Psoas muscle (tissue), 8 donors: Measurements from ENCODE around the gene PF4V1. TPM values are rescaled to one million over a fixed set of nuclear protein-coding genes. Genes with fewer than 3 reads are reported as not detected.

ENCODE experiments used
- ATAC-seq, 4 donors: fragments of 200-7000 bp; cut with Tn5 transposase; one replicate each; pipeline ENCODE4 v1.9.1; 2020; ENCODE audit warnings: moderate library complexity in 3 of 4, mild to moderate bottlenecking in 2 of 4
- DNase-seq, 2 donors: peaks; one replicate each; pipeline ENCODE4 v3.0.0-alpha.2; 2020
- H3K27ac ChIP-seq: fragments of 200-600 bp; one replicate; pipeline ENCODE4 v1.8.0; 2022
- H3K27me3 ChIP-seq, 3 donors: fragments of 200-600 bp in 1 of 3; one replicate each; pipeline versions ENCODE4 v1.6.1 to v1.8.0; 2013 to 2022; ENCODE audit warnings: low read length in 2 of 3, mild to moderate bottlenecking in 2 of 3, moderate library complexity in 1 of 3; ENCODE audit not compliant: insufficient read depth in 3 of 3
- H3K36me3 ChIP-seq, 2 donors: fragments of 200-600 bp in 1 of 2; one replicate each; pipeline versions ENCODE4 v1.6.1 to v1.8.0; 2013 to 2022; ENCODE audit warnings: low read depth in 1 of 2, mild to moderate bottlenecking in 1 of 2, moderate library complexity in 1 of 2; ENCODE audit not compliant: insufficient read depth in 1 of 2
- H3K4me1 ChIP-seq: fragments of 200-600 bp; one replicate; pipeline ENCODE4 v1.8.0; 2022
- H3K4me3 ChIP-seq: fragments of 200-600 bp; one replicate; pipeline ENCODE4 v1.8.0; 2022; ENCODE audit warnings: mild to moderate bottlenecking
- H3K9me3 ChIP-seq: fragments of 200-600 bp; one replicate; pipeline ENCODE4 v1.8.0; 2022
- WGBS, 3 donors: extraction: QIAGEN DNeasy Blood & Tissue Kit; methylation state at CpG; one replicate each; pipeline versions ENCODE4 v1.1.6 to v1.1.7; 2013; 5-methylcytosine and 5-hydroxymethylcytosine counted together
- intact Hi-C, 2 donors: fragments of 100-400 bp; cut with DNase I; formaldehyde crosslinking; loops; one replicate each; pipeline versions ENCODE4 v1.11.0 to v1.14.2; 2022
- polyA plus RNA-seq, 3 donors: library from polyadenylated mRNA; stranded (reverse); fragments of 200-250 nt; gene quantifications; one replicate each; pipeline ENCODE4 v1.2.3, GENCODE V29; 2013
- total RNA-seq, 4 donors: library from RNA; stranded (reverse); fragmentation: NEBNext Ultra II Directional in 2 of 4; extraction: Animal tissue kit (Norgen Biotek cat#: 25700) in 2 of 4; gene quantifications; one replicate each; pipeline versions ENCODE4 v1.2.1 to v1.2.4, GENCODE V29; 2021 to 2023
- TF ChIP-seq, protein P1 (sequence below): fragments of 200-600 bp; IDR thresholded peaks from one replicate; pipeline ENCODE4 v1.8.0; 2022; ENCODE audit warnings: antibody characterized with exemption
- donor health status: healthy with polysubstance abuse.
- donor health status: DM: no; HTN: no; CAD: no; lungs with moderate emphysema.
- donor health status: Bipolar disorder and iron deficiency.
- donor health status: healthy.
- donor health status: DM: yes; HTN: yes; CAD: no.
- donor health status: DM: no; HTN: no; CAD: no.
- donor health status: DM: no; HTN: no; CAD: no.
- donor health status: DM: yes; HTN: yes; CAD: no.

Gene PF4V1
- total and polyA plus RNA-seq, 7 donors, result 0.14 TPM; not detected in 6

DNA sequence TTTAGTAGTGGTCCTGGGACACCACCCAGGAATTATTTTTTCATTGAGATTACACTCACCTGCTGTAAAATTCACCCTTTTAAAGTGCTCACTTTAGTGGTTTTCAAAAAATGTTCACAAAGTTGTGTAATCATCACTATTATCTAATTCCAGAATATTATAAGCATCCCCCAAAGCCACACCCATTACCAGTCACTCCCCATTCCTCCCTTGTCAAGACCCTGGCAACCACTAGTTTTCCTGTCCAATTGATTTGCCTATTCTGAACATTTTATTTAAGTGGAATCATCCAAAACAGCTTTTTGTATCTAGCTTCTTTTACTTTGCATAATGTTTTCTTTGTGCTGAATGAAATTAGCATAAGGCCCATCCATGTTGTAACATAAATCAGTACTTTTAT lies 29.3 kb upstream of the PF4V1 start:
- Histone ChIP-seq H3K4me1 (no peaks in the 10 kb centered on the region), H3K9me3 (no peaks in the 10 kb centered on the region), H3K27me3 (no peaks in the 10 kb centered on the region), H3K36me3 (no peaks in the 10 kb centered on the region), H3K27ac (no peak overlapping the region), H3K4me3 (no peak overlapping the region)
- no peak for DNase-seq
- no peak for ATAC-seq
- TF ChIP-seq, protein P1, sequence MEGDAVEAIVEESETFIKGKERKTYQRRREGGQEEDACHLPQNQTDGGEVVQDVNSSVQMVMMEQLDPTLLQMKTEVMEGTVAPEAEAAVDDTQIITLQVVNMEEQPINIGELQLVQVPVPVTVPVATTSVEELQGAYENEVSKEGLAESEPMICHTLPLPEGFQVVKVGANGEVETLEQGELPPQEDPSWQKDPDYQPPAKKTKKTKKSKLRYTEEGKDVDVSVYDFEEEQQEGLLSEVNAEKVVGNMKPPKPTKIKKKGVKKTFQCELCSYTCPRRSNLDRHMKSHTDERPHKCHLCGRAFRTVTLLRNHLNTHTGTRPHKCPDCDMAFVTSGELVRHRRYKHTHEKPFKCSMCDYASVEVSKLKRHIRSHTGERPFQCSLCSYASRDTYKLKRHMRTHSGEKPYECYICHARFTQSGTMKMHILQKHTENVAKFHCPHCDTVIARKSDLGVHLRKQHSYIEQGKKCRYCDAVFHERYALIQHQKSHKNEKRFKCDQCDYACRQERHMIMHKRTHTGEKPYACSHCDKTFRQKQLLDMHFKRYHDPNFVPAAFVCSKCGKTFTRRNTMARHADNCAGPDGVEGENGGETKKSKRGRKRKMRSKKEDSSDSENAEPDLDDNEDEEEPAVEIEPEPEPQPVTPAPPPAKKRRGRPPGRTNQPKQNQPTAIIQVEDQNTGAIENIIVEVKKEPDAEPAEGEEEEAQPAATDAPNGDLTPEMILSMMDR, result no peak
- intact Hi-C loops, result no loop called here

DNA sequence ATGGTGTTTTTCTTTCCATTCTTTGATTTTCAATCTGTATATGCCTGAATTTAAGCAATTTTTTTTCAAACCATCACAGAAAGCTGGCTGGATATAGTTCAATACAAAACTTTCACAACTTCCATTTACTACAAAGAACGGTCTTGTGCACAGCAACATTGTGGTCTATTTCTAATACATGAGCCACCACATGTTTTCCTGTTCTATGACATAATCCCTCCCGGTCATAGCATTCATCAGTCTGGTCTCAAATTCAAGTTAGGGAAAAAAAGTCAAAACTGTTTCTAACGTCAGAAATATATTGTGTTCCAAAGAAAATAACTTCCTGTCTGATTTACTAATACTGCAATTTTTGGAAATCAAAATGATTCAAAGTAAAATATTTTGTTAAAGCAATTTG lies 24.1 kb upstream of the PF4V1 start:
- H3K9me3 ChIP-seq, result no peaks in the 10 kb centered on the region
- 16 to 37% (median 17%) methylated on average over 3 of the region's 3 CpGs for WGBS, 3 donors
- no peak for ATAC-seq
- intact Hi-C loops, result no loop called here
- no peaks in the 10 kb centered on the region for H3K36me3 ChIP-seq
- no peak overlapping the region for H3K27ac ChIP-seq
- no peak overlapping the region for H3K4me3 ChIP-seq
- H3K4me1 ChIP-seq, result no peaks in the 10 kb centered on the region
- TF ChIP-seq, protein P1, result no peak
- no peak for DNase-seq
- H3K27me3 ChIP-seq, result no peaks in the 10 kb centered on the region

DNA sequence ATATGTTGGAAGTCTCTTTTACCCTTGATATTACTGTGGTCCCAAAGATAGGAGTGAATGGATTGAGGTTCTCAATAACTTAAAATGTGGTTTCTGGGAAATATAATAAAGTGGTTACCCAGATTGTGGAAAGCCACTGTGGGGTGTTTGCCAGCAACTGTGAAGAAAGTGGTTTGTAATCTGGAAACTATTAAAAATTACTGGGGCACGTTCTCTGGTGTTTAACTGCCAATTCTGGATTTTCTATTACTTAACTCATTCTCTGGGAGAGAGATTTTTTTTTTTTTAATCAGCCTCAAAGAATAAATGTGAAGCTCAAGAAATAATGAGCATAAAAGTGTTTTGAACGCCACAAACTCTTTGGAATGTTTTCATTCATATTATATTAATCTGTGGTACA lies 21.5 kb upstream of the PF4V1 start:
- TF ChIP-seq, protein P1, result no peak
- no peaks in the 10 kb centered on the region for H3K36me3 ChIP-seq
- ATAC-seq, result no peak
- no peak for DNase-seq
- no peaks in the 10 kb centered on the region for H3K9me3 ChIP-seq
- H3K27ac ChIP-seq, result no peak overlapping the region
- WGBS, 3 donors, result 26 to 32% (median 29%) methylated on average over 2 of the region's 2 CpGs
- intact Hi-C loops, result no loop called here
- no peak overlapping the region for H3K4me3 ChIP-seq
- no peaks in the 10 kb centered on the region for H3K4me1 ChIP-seq
- no peaks in the 10 kb centered on the region for H3K27me3 ChIP-seq

DNA sequence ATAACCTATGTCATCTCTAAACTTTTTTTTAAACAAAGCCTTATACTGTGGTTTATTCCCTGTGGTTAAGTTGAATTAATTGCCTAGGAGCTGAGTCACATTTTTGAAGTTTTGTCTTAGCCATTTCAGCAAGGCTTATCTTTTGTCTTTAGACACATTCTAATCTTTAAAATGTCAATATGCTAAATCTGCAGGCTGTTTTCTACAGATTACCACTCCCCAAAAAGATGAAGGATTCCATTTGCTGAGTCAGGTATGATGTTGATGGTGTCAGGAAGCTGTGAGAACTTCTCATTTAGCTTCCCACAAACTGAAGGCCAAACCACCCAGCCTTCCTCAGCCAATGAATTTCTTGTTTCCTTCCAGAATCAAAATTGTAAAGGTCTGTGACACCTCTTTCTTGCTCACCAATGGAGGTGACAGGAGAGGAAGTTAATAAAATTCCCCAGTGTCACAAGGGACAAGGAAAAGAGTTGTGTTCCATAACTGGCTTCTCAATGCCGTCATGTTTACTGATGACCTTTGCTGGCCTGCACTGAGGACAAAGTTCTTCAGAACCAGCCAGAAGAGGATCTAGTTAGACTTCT lies 20.4 kb upstream of the PF4V1 start:
- intact Hi-C loops, result no loop called here
- DNase-seq, result no peak

More for the DNA sequence above, 20.4 kb upstream of the PF4V1 start:
- Histone ChIP-seq H3K27ac (no peak overlapping the region), H3K27me3 (no peaks in the 10 kb centered on the region), H3K4me3 (no peak overlapping the region), H3K9me3 (no peaks in the 10 kb centered on the region), H3K36me3 (no peaks in the 10 kb centered on the region), H3K4me1 (no peaks in the 10 kb centered on the region)
- ATAC-seq, result no peak
- 74 to 86% (median 77%) methylated on average over 1 of the region's 1 CpG for WGBS, 3 donors
- TF ChIP-seq, protein P1, result no peak
